Glutamatergic neuron (in vitro differentiated cells): Measurements from ENCODE around the gene PTPRT. TPM values are rescaled to one million over a fixed set of nuclear protein-coding genes. Genes with fewer than 3 reads are reported as not detected.

Experiments used
- DNase-seq: peaks from one replicate; pipeline ENCODE4 v3.0.0; 2022
- H3K27ac Mint-ChIP-seq: one replicate; pipeline ENCODE4 v1.8.0; 2020; ENCODE audit warnings: mild to moderate bottlenecking, mixed read lengths, inconsistent platforms; ENCODE audit not compliant: unreplicated experiment
- H3K27me3 Mint-ChIP-seq: one replicate; pipeline ENCODE4 v1.8.0; 2020; ENCODE audit warnings: mild to moderate bottlenecking, moderate library complexity, mixed read lengths, inconsistent platforms; ENCODE audit not compliant: unreplicated experiment
- H3K36me3 Mint-ChIP-seq: one replicate; pipeline ENCODE4 v1.8.0; 2020; ENCODE audit warnings: mild to moderate bottlenecking, mixed read lengths, inconsistent platforms; ENCODE audit not compliant: unreplicated experiment
- H3K4me1 Mint-ChIP-seq: one replicate; pipeline ENCODE4 v1.8.0; 2020; ENCODE audit warnings: mild to moderate bottlenecking, low read depth, mixed read lengths, inconsistent platforms; ENCODE audit not compliant: unreplicated experiment
- H3K4me3 Mint-ChIP-seq: one replicate; pipeline ENCODE4 v1.8.0; 2020; ENCODE audit warnings: mild to moderate bottlenecking, mixed read lengths, inconsistent platforms; ENCODE audit not compliant: unreplicated experiment
- H3K9me3 Mint-ChIP-seq: one replicate; pipeline ENCODE4 v1.8.0; 2020; ENCODE audit warnings: mild to moderate bottlenecking, moderate library complexity, mixed read lengths, inconsistent platforms; ENCODE audit not compliant: unreplicated experiment
- total RNA-seq: library from RNA; stranded (reverse); fragmentation: NEBNext Ultra II Directional; extraction: Animal tissue kit (Norgen Biotek cat#: 25700); gene quantifications from one replicate; pipeline ENCODE4 v1.2.1, GENCODE V29; 2021; ENCODE audit not compliant: unreplicated experiment
- TF ChIP-seq, protein P1 (sequence below): fragments of 200-600 bp; sonication (generic); IDR thresholded peaks from one replicate; pipeline ENCODE4 v1.5.0; 2021; ENCODE audit not compliant: partially characterized antibody, unreplicated experiment

Gene PTPRT
- total RNA-seq, 1 donor from 2014 or later = 1.9 TPM

DNA sequence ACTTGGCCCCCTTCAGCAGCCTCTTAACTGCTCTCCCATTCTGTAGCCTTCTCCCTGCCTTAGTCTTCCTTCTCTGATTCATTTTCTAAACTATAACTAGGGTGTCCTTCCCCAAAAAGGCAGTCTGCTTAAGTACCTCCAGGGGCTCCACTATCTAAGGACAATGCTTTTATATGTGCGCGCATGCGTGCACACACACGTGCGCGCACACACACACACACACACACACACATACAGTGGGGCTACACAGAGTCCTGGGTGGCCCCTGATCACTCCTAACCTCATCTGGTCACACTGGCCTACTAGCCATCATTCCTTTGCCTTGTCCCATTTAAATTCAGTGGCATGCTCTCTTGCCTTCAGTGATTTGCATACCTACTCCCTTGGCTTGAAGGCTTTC lies 917.2 kb downstream of the PTPRT start:
- DNase-seq = no peak
- Mint-ChIP-seq H3K27ac (no peak overlapping the region), H3K9me3 (no peaks in the 10 kb centered on the region), H3K4me1 (no peaks in the 10 kb centered on the region), H3K27me3 (no peaks in the 10 kb centered on the region), H3K4me3 (no peak overlapping the region), H3K36me3 (no peaks in the 10 kb centered on the region)
- TF ChIP-seq, protein P1, sequence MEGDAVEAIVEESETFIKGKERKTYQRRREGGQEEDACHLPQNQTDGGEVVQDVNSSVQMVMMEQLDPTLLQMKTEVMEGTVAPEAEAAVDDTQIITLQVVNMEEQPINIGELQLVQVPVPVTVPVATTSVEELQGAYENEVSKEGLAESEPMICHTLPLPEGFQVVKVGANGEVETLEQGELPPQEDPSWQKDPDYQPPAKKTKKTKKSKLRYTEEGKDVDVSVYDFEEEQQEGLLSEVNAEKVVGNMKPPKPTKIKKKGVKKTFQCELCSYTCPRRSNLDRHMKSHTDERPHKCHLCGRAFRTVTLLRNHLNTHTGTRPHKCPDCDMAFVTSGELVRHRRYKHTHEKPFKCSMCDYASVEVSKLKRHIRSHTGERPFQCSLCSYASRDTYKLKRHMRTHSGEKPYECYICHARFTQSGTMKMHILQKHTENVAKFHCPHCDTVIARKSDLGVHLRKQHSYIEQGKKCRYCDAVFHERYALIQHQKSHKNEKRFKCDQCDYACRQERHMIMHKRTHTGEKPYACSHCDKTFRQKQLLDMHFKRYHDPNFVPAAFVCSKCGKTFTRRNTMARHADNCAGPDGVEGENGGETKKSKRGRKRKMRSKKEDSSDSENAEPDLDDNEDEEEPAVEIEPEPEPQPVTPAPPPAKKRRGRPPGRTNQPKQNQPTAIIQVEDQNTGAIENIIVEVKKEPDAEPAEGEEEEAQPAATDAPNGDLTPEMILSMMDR = no peak

DNA sequence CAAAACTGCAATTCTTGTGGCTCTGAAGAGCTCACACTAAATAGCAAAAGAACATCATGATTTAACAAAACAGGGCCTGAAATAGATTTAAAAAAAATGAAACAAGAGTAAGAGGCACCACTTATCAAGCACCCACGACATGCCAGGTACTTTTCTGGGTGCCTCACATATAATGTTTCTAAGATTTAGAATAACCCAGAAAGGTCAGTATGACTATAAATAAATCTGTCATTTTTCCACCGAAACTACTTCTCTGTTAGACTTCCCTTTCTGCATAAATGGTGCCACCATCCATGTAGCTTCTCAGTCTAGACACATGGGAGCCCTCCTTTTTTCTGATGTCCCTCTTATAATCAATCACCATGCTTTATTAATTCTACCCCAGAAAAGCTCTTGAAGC lies 919.2 kb downstream of the PTPRT start:
- no peaks in the 10 kb centered on the region for H3K36me3 Mint-ChIP-seq
- no peak overlapping the region for H3K27ac Mint-ChIP-seq
- peaks cover under 1% of the 10 kb centered on the region for H3K9me3 Mint-ChIP-seq
- H3K4me1 Mint-ChIP-seq = no peaks in the 10 kb centered on the region
- H3K27me3 Mint-ChIP-seq = peaks cover 2% of the 10 kb centered on the region
- H3K4me3 Mint-ChIP-seq = no peak overlapping the region
- TF ChIP-seq, protein P1 = no peak
- DNase-seq = no peak

DNA sequence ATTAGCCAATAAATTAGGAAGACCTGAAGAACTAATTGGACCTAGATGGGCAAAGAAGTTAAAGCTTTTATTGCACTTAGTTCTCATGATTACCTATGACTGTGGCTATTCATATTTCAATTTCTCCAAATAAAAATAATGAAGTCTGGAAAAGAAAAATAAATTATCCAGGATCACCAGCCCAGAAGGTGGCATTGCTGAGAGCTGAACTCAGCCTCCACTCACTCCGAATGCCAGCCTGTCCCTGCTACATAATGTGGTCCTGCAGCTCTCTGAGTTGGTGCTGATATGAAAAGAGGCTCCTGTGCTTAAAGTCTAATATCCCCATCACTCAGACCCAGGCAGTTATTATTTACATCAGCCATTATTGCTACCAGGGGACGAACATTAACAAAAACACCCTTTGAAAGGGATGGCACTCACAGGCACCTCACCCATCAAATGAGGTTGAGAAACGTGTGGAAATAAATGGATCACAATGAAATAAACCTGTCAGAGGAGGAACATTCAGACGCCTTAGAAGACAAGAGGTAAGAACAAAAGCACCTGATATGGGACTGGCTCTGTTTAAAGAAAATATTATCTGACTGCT lies 921.8 kb downstream of the PTPRT start:
- TF ChIP-seq, protein P1 = no peak
- Mint-ChIP-seq H3K4me1 (no peaks in the 10 kb centered on the region), H3K27me3 (peaks cover 2% of the 10 kb centered on the region), H3K27ac (no peak overlapping the region), H3K9me3 (peaks cover 1% of the 10 kb centered on the region), H3K4me3 (no peak overlapping the region), H3K36me3 (no peaks in the 10 kb centered on the region)
- DNase-seq = no peak

DNA sequence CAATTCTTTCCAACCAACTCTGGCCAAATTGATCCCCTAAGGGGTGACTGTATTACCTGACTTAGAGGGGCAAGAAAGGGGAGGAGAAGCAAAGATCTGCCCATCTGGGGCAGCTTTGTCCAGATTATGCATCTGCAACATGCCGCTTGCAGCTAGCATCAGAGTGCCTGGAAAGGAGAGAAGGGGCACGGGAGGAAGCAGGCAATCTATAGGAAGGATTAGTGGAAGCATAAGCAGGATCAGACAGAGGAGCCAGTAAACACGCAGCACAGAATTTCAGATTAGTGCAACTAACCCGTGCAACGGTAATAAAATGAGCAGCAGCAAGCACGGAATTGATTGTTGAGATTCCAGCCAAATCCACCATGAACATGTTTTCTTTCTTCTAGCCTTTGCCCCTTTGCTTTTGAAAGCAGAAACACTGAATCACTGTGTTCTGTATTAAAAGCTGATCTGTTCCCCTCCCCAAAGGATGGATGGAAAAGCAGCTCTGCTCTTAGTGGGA lies 927.9 kb downstream of the PTPRT start:
- TF ChIP-seq, protein P1 = no peak
- peaks cover 2% of the 10 kb centered on the region for H3K27me3 Mint-ChIP-seq
- peaks cover 3% of the 10 kb centered on the region for H3K9me3 Mint-ChIP-seq
- H3K4me3 Mint-ChIP-seq = no peak overlapping the region
- H3K36me3 Mint-ChIP-seq = no peaks in the 10 kb centered on the region
- DNase-seq = no peak
- no peaks in the 10 kb centered on the region for H3K4me1 Mint-ChIP-seq
- no peak overlapping the region for H3K27ac Mint-ChIP-seq

DNA sequence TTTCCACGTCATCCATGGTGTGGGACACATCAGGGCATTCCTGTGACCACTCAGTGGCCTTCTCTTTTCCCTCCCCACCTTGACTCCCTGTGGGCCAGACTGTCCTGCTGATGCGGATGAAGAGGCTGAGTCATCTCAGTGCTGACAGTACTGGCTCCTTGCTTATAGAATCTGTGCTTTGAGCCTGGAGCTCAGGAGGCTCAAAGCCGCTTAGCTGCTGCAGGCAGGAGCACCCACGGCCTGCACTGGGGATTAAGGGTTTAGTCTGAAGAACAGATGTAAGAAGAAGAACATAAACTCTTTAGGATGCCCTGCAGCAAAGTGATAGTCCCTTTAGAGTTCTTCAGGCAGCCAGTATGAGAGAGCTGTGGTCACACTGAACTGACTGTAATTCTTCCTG lies 929.5 kb downstream of the PTPRT start:
- Mint-ChIP-seq H3K36me3 (no peaks in the 10 kb centered on the region), H3K27me3 (peaks cover 1% of the 10 kb centered on the region), H3K9me3 (peaks cover 2% of the 10 kb centered on the region), H3K4me3 (no peak overlapping the region), H3K27ac (no peak overlapping the region), H3K4me1 (no peaks in the 10 kb centered on the region)
- no peak for DNase-seq
- TF ChIP-seq, protein P1 = no peak
